NCI-H510A (cell line): ENCODE measurements around the gene SPATC1L.
"Not testable (repeated sequence)": the region's sequence is repeated elsewhere in the genome, so short reads cannot be mapped to it uniquely, and the experiment has no call there.

Experiments used
- DNase-seq: peaks from one replicate; lab custom pipeline; 2025; lab: John Stamatoyannopoulos, UW

The SPATC1L gene

DNA sequence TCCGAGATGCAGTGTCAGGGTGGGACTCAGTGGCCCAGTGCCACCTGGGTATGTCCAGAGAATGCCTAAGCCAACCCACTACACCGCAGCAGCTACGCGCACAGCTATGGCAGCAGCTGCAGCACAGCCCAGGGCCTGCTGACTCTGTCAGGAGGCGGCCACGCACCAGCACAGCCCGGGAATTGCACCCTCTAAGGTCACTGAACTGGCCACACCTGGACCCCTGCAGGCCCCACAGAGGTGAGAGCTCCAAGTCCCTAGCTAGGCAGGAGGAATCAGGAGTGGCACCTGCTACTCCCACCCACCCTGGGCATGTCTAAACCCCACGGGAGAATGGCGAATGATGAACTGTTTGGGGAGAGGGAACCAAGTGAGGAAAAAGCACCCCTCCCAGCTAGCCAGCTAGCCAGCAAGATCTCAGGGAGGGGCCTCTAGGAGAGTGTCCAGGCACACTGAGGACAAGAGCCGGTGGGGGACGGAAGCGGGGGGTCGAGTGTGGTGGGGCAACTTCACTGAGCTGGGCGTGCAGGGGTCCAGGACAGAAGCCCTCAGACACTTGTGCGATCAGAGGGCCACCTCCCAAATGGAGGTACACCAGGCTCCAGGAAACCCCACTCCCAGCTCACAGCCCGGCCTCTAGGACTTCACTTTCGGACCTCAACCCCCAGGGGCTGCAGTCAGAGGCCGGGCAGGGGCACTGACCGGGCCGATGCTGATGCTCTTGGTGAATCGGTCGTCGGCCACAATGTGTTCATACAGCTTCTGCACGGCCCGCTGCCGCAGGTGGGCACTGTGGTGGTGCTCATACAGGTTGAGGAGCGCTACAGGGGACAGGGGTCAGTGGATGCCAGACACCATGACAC, 30.4 kb upstream of the SPATC1L start:
- no peak for DNase-seq

DNA sequence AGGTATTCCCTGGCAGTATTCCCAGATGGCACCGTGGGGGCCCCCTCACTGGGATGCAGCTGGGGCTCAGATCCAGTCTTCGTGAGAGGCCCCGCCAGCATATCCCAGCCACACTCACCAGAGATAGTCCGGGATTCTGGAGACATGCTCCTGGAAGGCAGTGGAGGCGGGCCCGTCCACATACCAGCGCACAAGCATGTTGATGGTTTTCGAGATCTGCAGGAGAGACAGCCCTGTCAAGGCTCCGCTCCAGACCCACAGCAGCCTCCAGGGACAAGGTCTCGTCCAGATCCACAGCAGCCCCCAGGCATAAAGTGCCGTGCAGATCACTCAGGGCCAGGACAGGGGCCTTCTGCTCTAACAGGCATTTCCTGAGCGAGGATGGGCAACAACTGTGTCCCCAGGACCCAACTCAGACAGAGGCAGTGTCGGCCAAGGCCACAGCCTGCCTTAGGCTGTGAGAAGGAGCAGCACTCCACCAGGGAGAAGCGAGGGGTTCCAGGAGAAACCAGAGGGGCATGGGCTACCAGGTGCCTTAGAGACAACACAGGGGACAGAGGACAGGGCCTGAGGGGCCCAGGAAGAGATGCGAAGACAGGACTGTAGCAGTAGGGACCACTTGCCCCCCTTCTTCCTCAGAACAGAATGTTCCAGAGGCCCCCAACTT, 29.5 kb upstream of the SPATC1L start:
- no peak for DNase-seq

- DNase-seq = no peak
Observed at GRCh38 chr21:46212721-46213484, 28.6 kb upstream of the SPATC1L start.

DNA sequence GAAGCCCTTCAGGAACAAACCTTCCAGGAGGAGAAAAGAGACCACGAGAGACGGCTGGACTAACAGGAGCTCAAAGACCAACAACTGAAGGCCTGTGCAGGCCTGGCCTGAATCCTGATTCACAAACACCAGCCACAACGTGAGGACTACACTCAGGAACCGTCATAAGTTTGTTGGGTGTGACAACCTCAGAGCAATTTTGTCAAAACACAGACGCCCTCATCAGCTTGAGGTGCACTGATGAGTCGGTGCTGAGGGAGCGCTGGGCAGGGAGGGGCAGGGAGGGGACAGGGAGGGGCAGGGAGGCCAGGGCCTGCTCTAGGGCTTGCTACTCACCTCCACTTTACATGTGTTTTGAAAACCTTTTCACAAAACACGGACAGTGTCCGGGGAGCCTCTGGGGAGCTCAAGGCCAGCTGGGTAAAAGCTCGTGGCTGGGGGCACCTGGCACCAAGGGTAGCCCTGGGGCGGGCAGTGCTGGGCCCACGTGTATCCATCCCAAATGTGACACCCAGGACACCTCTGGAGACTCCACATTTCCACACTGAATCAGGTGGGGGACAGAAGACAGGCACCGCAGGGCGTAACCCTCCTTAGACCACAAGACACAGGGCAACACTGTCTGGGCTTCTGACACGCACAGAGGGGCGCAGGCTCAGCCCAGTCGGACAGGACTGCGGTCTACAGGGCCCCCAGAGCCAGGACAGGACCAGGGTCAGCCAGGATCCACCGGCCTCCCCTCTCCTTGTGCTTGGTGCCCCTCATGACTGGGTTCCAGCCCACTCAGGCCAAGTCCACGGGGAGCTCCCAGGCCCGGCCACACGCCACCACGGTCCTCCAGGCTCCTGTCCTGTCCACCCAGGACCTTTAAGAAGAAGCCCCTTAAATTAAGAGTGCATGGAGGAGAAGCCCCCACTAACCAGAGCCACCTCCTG, 27.8 kb upstream of the SPATC1L start:
- DNase-seq = no peak

DNA sequence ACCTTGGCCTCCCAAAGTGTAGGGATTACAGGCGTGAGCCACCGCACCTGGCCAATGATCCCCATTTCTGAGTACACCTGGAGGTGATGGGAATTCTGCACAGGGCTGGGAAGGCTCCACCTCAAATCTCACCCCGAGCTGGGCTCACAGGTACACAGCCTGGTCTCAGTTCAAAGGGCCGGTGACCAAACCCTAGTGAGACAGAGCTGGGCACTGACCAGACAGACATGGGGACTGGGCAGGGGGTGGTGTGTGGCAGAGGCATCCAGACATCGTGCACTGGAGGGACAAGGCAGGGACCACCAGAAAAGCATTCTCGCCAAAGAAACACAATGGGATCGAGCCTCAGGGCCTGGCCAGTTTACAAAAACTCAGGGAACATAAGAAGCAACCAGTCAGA, 27.1 kb upstream of the SPATC1L start:
- no peak for DNase-seq

GRCh38 chr21:46210378-46211136, 26.3 kb upstream of the SPATC1L start:
- no peak for DNase-seq

DNA sequence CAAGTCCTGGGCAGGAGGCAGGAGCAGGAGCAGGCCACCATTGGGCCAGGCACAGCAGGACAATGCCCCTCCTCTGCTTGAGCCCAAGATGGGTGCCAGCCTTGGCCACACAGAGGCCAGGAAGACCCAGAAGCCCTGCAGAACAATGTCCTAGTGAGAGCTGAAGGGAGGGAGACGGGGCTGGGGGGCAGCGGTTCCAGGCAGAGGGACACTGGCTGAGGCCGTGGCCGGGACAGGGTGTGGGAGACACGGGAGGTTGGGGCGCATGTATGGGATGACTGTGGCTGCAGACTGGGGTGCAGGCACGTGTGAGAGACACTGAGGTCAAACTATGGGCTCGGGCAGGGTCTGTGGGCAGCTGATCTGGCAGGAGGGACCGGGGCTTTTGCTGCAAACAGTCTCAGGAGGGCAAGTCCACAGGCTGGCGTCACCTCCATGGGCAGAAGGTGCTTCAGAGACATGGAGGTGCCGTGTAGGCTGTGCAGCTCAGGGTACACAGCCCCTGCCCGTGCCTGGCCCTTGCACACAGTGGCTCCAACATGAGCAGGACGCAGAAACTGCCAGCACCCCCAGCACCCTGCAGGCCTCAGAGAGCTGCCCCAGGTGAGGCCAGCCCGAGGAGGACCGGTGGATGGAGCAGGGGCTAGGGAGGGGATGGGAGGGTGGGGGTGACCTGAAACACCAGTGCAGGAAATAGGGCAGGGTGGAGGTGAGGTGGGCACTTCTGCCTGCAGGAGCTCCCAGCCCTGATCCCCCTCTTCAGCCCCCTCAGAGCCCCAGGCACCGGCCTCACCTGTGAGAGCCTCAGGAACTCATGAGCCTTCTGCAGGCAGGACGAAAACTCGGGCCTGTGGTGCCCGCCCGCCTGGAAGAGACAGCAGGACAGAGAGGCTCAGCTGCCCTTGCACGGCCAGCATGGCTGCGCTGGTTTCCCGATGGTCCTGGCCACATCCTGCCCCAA, 24.8 kb upstream of the SPATC1L start:
- DNase-seq = no peak

DNA sequence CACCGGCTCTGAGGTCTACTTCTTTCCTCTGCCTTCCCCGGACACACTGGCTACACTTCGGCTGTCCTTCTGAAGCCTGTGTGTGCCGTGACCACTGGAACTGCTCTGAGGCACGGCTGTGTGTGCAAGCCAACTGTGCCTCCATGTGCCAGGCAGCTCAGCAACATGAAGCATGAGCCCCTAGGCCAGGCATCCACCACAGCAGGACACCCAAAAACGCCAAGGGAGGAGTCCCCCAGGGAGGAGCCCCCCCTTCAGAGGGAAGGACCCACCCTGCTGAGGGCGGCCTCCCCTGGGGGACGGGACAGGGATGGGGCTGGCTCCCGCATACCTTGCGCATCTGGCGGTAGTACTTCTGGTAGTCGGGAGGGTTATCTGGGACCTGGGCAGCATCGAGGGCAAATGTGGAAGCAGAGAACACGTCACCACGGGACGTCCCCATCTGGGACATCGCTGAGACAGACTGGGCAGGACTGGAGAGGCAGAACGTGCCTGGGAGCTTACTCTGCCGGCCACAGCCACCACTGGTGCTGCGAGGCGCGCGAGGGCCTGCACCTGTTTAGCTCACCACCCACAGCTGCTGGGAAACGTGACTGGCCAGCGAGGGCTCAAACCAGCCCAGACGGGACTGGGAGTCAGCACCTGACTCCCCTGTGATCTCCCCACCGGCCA, 23.8 kb upstream of the SPATC1L start:
- no peak for DNase-seq

GRCh38 chr21:46207006-46207919, 23.0 kb upstream of the SPATC1L start:
- no peak for DNase-seq

GRCh38 chr21:46206163-46207005, 22.1 kb upstream of the SPATC1L start:
- no peak for DNase-seq

- DNase-seq = no peak
Observed at GRCh38 chr21:46205766-46206162, 21.5 kb upstream of the SPATC1L start.

GRCh38 chr21:46205166-46205565, 20.9 kb upstream of the SPATC1L start:
- no peak for DNase-seq

GRCh38 chr21:46203203-46203600, 18.9 kb upstream of the SPATC1L start:
- no peak for DNase-seq

DNA sequence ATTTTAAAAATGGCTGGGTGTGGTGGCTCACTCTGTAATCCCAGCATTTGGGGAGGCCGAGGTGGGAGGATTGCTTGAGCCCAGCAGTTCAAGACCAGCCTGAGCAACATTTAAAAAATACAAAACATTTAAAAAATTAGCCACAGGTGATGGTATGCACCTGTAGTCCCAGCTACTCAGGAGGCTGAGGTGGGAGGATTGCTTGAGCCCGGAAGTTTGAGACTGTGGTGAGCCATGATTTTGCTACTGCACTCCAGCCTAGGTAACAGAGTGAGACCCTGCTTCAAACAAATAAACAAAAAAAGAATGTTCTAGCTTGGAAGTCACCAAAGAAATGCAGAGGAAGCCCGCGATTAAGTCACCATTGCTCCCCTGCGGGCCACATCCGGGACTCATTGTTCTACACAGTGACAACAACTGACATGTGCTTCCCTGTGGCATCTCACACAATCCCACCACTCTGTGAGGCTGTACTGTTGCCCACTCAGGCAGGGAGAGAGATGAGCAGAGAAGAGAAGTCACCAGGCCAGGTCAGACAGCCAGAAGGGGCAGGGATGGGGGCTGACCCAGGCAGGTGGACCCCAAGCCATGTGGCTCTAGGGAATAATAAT, 18.4 kb upstream of the SPATC1L start:
- DNase-seq = no peak

GRCh38 chr21:46200877-46201803, 16.9 kb upstream of the SPATC1L start:
- not testable (repeated sequence) for DNase-seq
